Bronchial epithelial cell (primary cell): ENCODE data around the gene GPC1. TPM values are rescaled to one million over a fixed set of nuclear protein-coding genes. Genes with fewer than 3 reads are reported as not detected.
"Not testable (repeated sequence)": the region's sequence is repeated elsewhere in the genome, so short reads cannot be mapped to it uniquely, and the experiment has no call there.

Source experiments
- DNase-seq: peaks from one replicate; pipeline ENCODE4 v3.0.0-alpha.2; 2010; ENCODE audit warnings: low read depth
- FAIRE-seq: peaks from 2 replicates; lab custom pipeline; 2011; peaks lifted over from hg19 to GRCh38; lab: Jason Lieb, UNC
- H3K27me3 ChIP-seq: 2 replicates; pipeline ENCODE4 v1.5.1; 2011; ENCODE audit warnings: low read length; ENCODE audit not compliant: control insufficient read depth, insufficient read depth
- H3K36me3 ChIP-seq: 2 replicates; pipeline ENCODE4 v1.5.1; 2011; ENCODE audit warnings: low read length; ENCODE audit not compliant: control insufficient read depth, insufficient read depth
- H3K4me3 ChIP-seq: 2 replicates; pipeline ENCODE4 v1.5.1; 2011; ENCODE audit warnings: mild to moderate bottlenecking, low read depth, low read length, control low read depth
- total RNA-seq: library from RNA; depleted of rRNA; stranded (reverse); fragments of >200 nt; gene quantifications from 2 replicates; pipeline ENCODE4 v1.2.1, GENCODE V29; 2014
- TF ChIP-seq, protein P1 (sequence below): IDR thresholded peaks from 2 replicates; pipeline ENCODE4 v1.5.1; 2011; ENCODE audit warnings: mild to moderate bottlenecking, moderate library complexity, low read length, control low read depth, inconsistent platforms; ENCODE audit not compliant: insufficient read depth, severe bottlenecking

The GPC1 gene, protein sequence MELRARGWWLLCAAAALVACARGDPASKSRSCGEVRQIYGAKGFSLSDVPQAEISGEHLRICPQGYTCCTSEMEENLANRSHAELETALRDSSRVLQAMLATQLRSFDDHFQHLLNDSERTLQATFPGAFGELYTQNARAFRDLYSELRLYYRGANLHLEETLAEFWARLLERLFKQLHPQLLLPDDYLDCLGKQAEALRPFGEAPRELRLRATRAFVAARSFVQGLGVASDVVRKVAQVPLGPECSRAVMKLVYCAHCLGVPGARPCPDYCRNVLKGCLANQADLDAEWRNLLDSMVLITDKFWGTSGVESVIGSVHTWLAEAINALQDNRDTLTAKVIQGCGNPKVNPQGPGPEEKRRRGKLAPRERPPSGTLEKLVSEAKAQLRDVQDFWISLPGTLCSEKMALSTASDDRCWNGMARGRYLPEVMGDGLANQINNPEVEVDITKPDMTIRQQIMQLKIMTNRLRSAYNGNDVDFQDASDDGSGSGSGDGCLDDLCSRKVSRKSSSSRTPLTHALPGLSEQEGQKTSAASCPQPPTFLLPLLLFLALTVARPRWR
- total RNA-seq = 65.8 and 103 TPM in 2 replicates

DNA sequence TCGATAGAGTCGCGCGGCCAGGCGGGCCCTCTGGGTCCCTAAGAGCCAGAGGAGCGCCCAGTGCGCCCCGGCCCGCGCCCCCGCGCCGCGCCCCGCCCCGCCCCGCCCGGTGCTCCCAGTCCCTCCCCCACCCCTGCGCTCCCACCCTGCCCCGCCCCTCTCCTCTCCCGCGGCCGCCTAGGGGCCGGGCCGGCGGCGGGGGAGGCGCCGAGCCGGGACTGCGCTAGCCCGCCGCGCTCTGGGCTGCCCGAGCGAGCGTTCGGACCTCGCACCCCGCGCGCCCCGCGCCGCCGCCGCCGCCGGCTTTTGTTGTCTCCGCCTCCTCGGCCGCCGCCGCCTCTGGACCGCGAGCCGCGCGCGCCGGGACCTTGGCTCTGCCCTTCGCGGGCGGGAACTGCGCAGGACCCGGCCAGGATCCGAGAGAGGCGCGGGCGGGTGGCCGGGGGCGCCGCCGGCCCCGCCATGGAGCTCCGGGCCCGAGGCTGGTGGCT lies at the start of gene GPC1:
Gene GPC1, plus strand, starts transcription at position 207 of the 491 bp plus-strand sequence. Its CDS starts 256 bp downstream, at position 463.
- H3K4me3 ChIP-seq = peak within 1 kb of the TSS; percentile 75
- H3K36me3 ChIP-seq = peaks cover 7% of the 10 kb centered on the region
- peak; percentile 39 for DNase-seq
- no peak for FAIRE-seq
- H3K27me3 ChIP-seq = no peaks in the 10 kb centered on the region
- TF ChIP-seq, protein P1, sequence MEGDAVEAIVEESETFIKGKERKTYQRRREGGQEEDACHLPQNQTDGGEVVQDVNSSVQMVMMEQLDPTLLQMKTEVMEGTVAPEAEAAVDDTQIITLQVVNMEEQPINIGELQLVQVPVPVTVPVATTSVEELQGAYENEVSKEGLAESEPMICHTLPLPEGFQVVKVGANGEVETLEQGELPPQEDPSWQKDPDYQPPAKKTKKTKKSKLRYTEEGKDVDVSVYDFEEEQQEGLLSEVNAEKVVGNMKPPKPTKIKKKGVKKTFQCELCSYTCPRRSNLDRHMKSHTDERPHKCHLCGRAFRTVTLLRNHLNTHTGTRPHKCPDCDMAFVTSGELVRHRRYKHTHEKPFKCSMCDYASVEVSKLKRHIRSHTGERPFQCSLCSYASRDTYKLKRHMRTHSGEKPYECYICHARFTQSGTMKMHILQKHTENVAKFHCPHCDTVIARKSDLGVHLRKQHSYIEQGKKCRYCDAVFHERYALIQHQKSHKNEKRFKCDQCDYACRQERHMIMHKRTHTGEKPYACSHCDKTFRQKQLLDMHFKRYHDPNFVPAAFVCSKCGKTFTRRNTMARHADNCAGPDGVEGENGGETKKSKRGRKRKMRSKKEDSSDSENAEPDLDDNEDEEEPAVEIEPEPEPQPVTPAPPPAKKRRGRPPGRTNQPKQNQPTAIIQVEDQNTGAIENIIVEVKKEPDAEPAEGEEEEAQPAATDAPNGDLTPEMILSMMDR = no peak

DNA sequence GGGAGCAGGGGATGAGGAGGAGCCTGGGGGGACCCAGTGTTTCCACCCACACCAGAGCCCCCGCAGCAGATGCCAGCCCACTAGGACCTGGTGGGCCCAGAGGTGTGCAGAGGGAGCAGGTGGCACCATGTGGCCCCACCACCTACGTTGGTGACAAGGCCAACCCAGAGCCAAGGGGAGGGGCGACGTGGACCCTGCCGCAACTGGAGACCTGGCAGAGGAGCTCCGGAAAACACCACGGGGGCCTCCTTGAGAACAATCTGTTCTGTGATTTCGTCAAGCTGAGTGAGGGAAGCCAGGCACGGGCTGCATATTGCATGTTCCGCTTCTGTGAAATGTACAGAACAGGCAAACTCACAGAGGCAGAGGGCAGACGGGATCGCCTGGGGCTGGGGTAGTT lies 49.1 kb upstream of the GPC1 start:
- no peak for FAIRE-seq
- TF ChIP-seq, protein P1 = no peak
- H3K36me3 ChIP-seq = no peaks in the 10 kb centered on the region
- DNase-seq = no peak
- no peak overlapping the region for H3K4me3 ChIP-seq
- H3K27me3 ChIP-seq = no peaks in the 10 kb centered on the region

DNA sequence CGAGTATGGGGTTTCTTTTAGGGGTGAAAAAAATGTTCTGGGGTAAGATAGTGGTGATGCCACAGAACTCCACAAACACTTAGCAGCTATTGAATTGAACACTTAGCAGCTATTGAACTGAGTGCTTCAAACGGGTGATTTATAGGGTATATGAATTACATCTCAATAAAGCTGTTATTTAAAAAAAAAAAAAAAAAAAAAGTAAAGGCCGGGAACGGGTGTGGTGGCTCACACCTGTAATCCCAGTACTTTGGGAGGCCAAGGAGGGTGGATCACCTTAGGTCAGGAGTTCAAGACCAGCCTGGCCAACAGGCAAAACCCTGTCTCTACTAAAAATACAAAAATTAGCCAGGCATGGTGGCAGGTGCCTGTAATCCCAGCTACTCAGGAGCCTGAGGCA lies 48.7 kb upstream of the GPC1 start:
- DNase-seq, H3K4me3 ChIP-seq, FAIRE-seq, H3K36me3 ChIP-seq, H3K27me3 ChIP-seq: not testable (repeated sequence)

DNA sequence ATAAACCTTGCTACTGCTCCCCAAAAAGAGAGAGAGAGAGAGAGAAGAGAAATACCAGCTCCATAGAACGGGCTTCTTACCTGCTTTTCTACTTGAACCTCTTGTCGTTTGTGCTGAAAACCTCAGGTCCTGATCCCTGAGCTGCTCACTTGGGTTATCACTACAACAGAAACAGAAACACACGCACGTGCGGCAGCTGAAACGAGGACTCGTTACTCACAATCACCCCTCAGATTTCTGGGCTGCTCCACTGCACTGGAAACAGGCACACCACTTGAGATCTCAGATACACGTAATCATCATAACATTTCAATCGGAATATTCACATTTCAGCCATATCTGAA lies 48.2 kb upstream of the GPC1 start:
- DNase-seq (no peak), FAIRE-seq (no peak)
- Histone ChIP-seq H3K27me3 (no peaks in the 10 kb centered on the region), H3K4me3 (no peak overlapping the region), H3K36me3 (no peaks in the 10 kb centered on the region)
- TF ChIP-seq, protein P1 = no peak

DNA sequence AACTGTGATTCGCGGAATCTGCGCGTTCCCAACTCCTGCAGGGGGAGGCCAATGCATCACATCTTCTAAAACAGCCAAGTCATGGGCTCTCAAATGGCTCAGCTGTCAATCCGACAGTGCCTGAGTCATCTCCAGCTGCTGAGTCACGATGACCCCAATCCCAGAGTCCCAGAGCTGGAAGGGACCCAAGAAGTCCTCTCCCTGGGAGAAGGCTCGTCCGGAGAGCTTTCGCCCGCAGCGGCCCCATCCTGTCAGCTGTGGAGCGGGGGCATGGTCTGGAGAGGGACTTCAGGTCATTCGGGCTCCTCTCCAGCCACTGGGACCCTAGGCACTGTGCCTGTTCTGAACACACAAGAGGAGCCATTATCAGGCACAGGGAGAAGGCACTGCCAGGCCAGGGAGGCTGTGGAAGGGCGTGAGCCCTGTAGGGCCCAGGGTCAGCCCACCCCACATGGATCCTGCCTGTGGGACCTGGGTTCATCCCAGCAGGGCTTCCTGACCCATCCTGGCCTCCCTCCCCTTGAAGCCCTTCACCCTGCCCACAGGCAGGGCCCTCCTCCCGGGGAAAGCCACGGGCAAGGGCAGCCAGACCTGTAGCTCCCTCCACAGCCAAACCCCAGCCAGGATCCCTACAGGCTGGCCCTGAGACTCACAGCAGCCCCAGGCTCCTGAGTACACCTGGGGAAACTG lies 47.6 kb upstream of the GPC1 start:
- FAIRE-seq (no peak), DNase-seq (peak; percentile 77)
- no peak overlapping the region for H3K4me3 ChIP-seq
- no peaks in the 10 kb centered on the region for H3K27me3 ChIP-seq
- TF ChIP-seq, protein P1 = no peak
- H3K36me3 ChIP-seq = no peaks in the 10 kb centered on the region
